Measurements from ENCODE around the gene LTBP1.
A peak's percentile ranks its signal among the peaks of the same experiment; 100 is the strongest.
"Not testable (repeated sequence)": the region's sequence is repeated elsewhere in the genome, so short reads cannot be mapped to it uniquely, and the experiment has no call there.

The LTBP1 gene

GRCh38 chr2:33351781-33352180 lies 405.0 kb downstream of the LTBP1 start:
- DNase-seq (ENCODE audit: low spot score): no peak

- peak; percentile 67 for DNase-seq (ENCODE audit: low spot score)
Observed at GRCh38 chr2:33354981-33355380, 408.2 kb downstream of the LTBP1 start.

- no peak for DNase-seq (ENCODE audit: low spot score)
Observed at GRCh38 chr2:33358878-33359277, 412.1 kb downstream of the LTBP1 start.

- DNase-seq (ENCODE audit: low spot score): peak; percentile 29
Observed at GRCh38 chr2:33363325-33364298, 416.9 kb downstream of the LTBP1 start.

- no peak for DNase-seq (ENCODE audit: low spot score)
Observed at GRCh38 chr2:33365264-33365970, 418.7 kb downstream of the LTBP1 start.

- DNase-seq (ENCODE audit: low spot score): peak; percentile 57
Observed at GRCh38 chr2:33366473-33366872, 419.7 kb downstream of the LTBP1 start.

GRCh38 chr2:33368524-33368923 lies 421.8 kb downstream of the LTBP1 start:
- not testable (repeated sequence) for DNase-seq (ENCODE audit: low spot score)

GRCh38 chr2:33369191-33369590 lies 422.4 kb downstream of the LTBP1 start:
- no peak for DNase-seq (ENCODE audit: low spot score)

GRCh38 chr2:33370636-33371265 lies 424.0 kb downstream of the LTBP1 start:
- DNase-seq (ENCODE audit: low spot score): no peak

GRCh38 chr2:33371304-33372090 lies 424.7 kb downstream of the LTBP1 start:
- no peak for DNase-seq (ENCODE audit: low spot score)

GRCh38 chr2:33372940-33373553 lies 426.3 kb downstream of the LTBP1 start:
- no peak for DNase-seq (ENCODE audit: low spot score)

- peak; percentile 83 for DNase-seq (ENCODE audit: low spot score)
Observed at GRCh38 chr2:33373986-33374385, 427.2 kb downstream of the LTBP1 start.

- peak; percentile 55 for DNase-seq (ENCODE audit: low spot score)
Observed at GRCh38 chr2:33375054-33375453, 428.3 kb downstream of the LTBP1 start.

- DNase-seq (ENCODE audit: low spot score): peak; percentile 65
Observed at GRCh38 chr2:33377048-33377447, 430.3 kb downstream of the LTBP1 start.

GRCh38 chr2:33378556-33379210 lies 431.9 kb downstream of the LTBP1 start:
- no peak for DNase-seq (ENCODE audit: low spot score)

- no peak for DNase-seq (ENCODE audit: low spot score)
Observed at GRCh38 chr2:33380001-33380609, 433.4 kb downstream of the LTBP1 start.

GRCh38 chr2:33380719-33381118 lies 434.0 kb downstream of the LTBP1 start:
- DNase-seq (ENCODE audit: low spot score): no peak

- DNase-seq (ENCODE audit: low spot score): no peak
Observed at GRCh38 chr2:33381301-33381858, 434.6 kb downstream of the LTBP1 start.

GRCh38 chr2:33383855-33384598 lies 437.3 kb downstream of the LTBP1 start:
- DNase-seq (ENCODE audit: low spot score): no peak

Data from GM03348 (cell line).